C4-2B (cell line): ENCODE data around the gene NEURL2.

Experiments used
- CTCF ChIP-seq: fragments of 450-650 bp; conservative IDR thresholded peaks from 2 replicates; pipeline ENCODE4 v1.5.1; 2017; ENCODE audit warnings: mild to moderate bottlenecking
- ZFX ChIP-seq: fragments of 450-650 bp; IDR thresholded peaks from 2 replicates; pipeline ENCODE4 v1.6.1; 2017

- TF ChIP-seq CTCF (no peak), ZFX (no peak)
These were observed 40.1 kb downstream of the NEURL2 start for GRCh38 chr20:45850926-45851325.
